HG03060 (cell line): Measurements from ENCODE around the gene SNX30.

Source experiments
- ATAC-seq: cut with Tn5 transposase; IDR thresholded peaks from one replicate; pipeline ENCODE4 v1.9.1; 2021; ENCODE audit warnings: low read depth, moderate number of reproducible peaks; ENCODE audit not compliant: unreplicated experiment

Gene SNX30

DNA sequence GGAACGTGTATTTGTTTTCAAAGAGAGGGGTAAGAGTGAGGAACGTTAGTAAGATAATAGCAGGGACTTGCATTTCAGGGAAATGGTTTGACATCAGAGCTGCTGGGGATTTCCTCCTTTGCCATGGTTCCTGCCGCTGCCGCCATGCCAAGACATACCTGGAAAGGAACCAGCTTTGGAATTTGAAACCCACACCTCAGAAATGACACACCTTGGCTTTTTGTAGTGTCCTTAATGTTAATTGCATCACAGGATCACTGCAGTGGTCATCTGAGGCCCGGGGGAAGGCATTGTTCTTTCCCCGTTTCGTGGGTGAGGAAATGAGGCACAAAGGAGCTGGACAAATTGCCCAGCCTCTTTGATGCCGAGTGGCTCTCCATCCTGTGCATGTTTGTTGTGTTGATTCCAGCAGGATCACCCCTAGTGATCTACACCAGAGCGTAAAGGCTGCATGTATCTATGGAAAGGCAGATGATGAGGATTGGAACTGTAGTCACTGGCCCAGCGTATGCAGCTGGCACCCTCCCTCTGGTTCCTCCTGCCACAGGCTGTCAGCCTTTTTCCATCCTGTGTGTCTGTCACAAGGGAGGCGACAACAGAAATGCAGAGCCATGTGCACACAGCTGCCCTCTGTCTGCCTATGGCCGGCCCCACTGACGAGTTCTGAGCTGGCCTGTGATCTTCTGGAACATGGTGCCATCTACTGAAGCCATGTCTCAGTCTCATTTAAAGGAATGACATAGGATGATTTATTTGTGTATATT is 102.4 kb downstream of the SNX30 start:
- ATAC-seq = no peak

DNA sequence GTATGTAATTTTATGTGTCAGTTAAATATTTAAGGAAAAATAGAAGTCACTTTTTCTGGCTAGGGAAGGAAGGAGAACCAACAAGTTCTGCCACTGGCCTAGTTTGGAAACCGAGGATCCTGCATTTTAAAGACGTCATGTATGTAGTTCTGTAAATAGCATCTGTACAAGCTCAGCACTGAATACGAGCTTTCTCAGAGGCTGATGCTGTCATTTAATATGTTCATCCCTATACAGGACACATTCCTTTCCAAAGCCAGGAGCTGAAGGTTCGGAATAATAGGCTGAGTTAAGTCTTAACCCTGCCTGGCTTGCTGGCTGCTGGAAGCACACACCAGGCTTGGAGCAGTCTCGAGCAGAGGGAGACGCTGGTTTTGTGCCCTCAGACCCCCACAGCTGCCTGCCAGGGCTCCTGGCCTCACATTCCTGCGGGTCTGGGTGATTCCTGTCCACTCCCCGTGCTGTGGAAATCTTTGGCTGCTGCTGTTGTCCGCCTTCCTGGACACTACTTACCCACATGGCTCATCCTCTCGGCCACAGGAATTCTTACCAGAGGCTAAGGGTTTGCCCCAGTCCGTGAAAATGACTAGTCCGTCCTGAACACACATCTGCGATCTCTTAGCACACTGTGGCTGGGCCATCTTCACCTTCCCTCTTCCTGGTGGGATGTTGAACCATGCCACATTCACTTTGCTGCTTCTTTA is 103.5 kb downstream of the SNX30 start:
- ATAC-seq = no peak

- ATAC-seq = no peak
These were observed 104.1 kb downstream of the SNX30 start for GRCh38 chr9:112854657-112855056.

- no peak for ATAC-seq
These were observed 105.6 kb downstream of the SNX30 start for GRCh38 chr9:112856200-112856599.

GRCh38 chr9:112856843-112857242 is 106.3 kb downstream of the SNX30 start:
- ATAC-seq = no peak

DNA sequence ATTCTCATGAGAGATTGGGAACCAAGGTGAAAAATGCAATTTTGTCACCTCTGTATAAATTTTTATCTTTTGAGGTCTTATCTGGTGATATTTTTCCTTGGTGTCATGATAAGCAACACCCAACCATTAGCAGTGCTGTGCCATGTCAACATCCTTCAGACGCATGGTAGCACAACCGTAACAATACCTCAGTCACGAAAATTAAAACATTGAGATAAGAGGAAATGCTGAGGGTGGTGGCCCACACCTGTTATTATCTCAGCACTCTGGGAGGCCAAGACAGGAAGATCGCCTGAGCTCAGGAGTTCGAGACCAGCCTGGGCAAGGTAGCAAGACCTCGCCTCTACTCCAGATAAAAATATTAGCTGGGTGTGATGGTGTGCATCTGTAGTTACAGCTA is 107.4 kb downstream of the SNX30 start:
- no peak for ATAC-seq

- ATAC-seq = no peak
These were observed 108.1 kb downstream of the SNX30 start for GRCh38 chr9:112858625-112859147.

DNA sequence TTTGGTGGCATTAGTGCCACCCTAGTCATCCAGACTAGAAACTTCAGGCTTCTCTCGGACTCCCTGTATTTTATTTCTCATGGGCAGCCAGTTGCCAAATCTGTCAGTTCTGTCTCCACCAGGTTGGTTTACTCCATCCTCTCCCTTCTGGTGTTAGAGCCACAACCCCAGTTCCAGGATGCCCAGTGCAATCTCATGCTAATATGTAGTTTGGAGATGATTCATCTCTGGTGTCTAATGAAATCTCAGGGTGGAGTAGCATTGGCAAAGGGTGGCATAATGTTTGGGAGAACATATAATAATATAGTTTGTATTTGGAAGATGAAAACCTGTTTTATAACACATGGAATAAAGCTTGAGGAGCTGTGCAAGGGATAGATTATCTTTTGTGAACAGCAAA is 109.9 kb downstream of the SNX30 start:
- no peak for ATAC-seq

- no peak for ATAC-seq
These were observed 110.6 kb downstream of the SNX30 start for GRCh38 chr9:112861155-112861554.

DNA sequence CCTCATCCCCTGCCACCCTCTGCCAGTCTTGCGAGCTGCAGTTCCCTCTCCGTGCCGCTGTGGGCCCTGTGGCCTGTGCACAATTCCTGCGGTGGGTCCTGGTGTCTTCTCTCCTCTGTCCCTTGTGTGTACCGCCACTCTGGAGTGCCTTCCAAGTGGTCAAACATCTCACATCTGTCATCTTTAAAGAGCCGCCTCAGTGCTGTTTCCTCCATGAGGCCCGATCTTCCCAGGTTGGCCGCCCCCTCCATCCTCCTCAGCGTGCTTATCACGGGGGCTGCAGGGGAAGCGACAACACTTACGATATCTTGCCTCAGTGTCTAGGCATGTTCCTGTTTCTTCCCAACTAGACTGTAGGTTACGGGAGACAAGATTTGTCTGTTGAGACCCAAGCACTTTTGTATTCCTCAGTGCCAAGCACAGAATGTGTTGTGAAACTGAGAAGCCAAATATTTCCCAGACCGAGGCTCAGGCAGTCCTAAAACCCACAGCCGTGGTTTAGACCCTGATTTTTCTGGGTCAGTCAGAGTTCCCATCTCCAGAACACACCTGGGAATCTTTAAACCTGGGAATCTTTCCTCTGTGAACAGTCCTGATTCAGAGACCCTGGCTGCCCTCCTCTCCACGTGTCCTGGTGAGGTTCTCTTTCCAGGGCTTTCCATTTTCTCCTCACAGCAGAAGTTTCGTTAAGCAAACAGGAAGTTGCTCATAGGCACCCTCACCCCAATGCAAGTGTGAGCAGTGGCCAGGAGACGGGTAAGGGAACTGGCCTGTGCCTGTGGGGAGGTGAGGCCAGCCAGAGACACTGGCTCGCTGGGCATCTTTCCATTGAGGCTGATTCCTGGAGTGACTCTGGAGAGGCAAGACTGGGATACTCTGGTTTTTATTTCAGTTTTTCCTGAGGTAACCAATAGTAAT is 111.3 kb downstream of the SNX30 start:
- ATAC-seq = no peak

DNA sequence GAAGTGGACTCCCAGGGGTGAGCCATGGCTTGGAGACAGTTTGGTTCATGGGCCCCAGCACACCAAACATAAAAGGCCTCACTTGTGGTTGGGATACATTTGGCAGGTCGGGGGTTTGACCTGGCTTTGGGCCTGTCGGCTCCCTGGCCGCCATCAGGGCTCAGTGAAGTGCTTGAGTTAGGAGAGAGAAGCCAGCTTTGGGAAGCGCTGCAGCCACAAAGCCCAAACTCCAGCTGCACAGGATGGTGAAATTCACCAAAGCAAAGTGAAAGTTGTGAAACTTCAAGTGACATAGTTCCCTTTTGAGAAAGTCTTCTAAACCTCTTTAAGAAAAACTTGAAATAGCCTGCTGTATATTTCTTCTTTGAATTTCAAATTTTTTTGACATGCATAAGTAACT is 112.7 kb downstream of the SNX30 start:
- no peak for ATAC-seq

GRCh38 chr9:112863746-112864145 is 113.2 kb downstream of the SNX30 start:
- no peak for ATAC-seq

- no peak for ATAC-seq
These were observed 113.8 kb downstream of the SNX30 start for GRCh38 chr9:112864403-112864802.

DNA sequence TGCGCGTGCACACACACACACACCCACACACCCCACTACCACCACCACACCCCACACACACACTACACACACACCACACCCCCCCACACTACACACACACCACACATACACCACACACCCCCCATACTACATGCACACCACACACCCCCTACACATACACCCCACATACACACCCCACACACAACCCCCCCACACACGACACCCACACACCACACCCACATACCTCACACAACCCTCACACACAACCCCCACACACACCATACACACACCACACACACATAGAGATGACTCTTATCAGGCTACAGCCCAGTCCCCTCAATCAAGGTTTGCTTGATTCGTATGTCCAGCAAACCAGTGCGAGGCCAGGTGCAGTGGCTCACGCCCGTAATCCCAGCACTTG is 114.4 kb downstream of the SNX30 start:
- ATAC-seq = no peak

DNA sequence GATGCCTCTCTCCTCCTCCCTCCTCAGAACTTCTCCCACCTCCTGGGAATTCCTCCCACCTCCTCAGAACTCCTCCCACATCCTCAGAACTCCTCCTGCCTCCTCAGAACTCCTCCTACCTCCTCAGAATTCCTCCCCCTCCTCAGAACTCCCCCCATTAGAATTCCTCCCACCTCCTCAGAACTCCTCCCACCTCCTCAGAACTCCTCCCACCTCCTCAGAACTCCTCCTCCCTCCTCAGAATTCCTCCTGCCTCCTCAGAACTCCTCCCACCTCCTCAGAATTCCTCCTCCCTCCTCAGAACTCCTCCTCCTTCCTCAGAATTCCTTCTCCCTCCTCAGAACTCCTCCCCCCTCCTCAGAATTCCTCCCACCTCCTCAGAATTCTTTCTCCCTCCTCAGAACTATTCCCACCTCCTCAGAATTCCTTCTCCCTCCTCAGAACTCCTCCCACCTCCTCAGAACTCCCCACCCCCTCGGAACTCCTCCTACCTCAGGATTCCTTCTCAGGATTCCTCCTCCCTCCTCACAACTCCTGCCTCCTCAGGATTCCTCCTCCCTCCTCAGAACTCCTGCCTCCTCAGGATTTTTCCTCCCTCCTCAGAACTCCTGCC is 116.2 kb downstream of the SNX30 start:
- ATAC-seq = no peak

- ATAC-seq = no peak
These were observed 116.9 kb downstream of the SNX30 start for GRCh38 chr9:112867275-112867991.

GRCh38 chr9:112868461-112868860 is 117.9 kb downstream of the SNX30 start:
- ATAC-seq = no peak

DNA sequence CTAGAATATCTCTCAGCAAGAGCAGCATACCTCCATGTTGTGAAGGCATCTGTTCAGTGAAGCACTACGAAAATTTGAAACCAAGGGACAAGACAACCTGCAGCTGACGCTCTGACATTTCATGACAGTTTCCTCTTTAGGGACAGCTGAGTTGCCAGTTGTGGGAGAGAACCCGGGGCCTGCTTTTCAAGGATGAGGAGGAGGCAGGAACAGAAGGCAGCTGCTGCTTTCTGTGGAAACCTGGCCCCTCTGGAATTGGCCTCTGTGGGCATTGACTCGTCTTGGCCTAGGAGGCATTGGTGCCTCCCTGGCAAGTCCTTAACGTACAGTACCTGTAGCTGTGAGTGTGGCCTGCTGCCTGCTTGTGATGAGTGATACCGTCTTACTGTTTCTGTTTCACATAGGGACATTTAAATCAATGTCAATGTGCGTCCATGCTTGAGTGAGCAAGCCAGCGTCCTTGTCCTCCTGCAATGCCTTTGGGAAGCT is 118.5 kb downstream of the SNX30 start:
- ATAC-seq = no peak

DNA sequence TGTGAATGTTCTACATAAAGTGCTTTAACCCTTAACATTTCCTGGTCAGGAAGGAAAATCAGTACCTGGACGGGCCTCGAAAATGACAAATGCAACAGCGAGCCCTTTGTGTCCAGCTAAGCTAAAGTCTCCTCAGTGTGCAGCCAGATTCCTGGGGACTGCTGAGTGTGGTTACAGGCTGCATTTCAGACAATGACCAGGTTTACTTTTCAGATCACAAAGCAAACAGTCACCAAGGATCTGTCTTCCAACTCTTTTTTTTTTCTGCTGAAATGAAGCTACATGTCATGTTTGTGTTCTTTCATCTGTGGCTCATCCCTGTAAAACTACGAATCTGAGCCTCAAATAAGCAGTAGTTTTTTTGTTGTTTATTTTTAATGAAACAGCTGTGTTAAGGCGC is 119.4 kb downstream of the SNX30 start:
- ATAC-seq = no peak

- no peak for ATAC-seq
These were observed 120.0 kb downstream of the SNX30 start for GRCh38 chr9:112870556-112870955.
